ENCODE data around the gene MYH9.

DNA sequence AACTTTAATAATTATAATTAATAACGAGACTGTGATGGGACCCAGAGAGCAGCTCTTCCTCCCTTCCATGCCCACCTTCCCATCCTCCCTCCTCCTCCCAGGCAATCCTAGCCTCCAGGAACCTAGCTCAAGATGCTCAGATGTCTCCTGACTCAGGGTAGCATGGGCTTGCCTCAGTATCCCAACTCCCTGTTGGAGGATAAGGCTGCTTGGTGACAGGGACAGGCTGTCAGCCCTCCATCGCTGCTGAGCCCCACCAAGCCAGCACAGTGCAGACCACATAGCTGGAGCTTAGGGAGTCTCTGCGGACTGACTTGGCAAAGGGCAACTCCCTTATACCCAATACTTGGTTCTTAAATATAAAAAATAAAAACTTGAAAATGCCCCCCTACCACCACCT lies 11.5 kb downstream of the MYH9 start:
- TF ChIP-seq, protein P1, sequence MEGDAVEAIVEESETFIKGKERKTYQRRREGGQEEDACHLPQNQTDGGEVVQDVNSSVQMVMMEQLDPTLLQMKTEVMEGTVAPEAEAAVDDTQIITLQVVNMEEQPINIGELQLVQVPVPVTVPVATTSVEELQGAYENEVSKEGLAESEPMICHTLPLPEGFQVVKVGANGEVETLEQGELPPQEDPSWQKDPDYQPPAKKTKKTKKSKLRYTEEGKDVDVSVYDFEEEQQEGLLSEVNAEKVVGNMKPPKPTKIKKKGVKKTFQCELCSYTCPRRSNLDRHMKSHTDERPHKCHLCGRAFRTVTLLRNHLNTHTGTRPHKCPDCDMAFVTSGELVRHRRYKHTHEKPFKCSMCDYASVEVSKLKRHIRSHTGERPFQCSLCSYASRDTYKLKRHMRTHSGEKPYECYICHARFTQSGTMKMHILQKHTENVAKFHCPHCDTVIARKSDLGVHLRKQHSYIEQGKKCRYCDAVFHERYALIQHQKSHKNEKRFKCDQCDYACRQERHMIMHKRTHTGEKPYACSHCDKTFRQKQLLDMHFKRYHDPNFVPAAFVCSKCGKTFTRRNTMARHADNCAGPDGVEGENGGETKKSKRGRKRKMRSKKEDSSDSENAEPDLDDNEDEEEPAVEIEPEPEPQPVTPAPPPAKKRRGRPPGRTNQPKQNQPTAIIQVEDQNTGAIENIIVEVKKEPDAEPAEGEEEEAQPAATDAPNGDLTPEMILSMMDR (conservative IDR thresholded peaks at IDR 0.05) = no peak
- no peak for TF ChIP-seq EZH2 (IDR thresholded peaks at IDR 0.05; ENCODE audit: low read depth)
